ENCODE measurements around the gene HLA-DOA.

HLA-DOA gene

DNA sequence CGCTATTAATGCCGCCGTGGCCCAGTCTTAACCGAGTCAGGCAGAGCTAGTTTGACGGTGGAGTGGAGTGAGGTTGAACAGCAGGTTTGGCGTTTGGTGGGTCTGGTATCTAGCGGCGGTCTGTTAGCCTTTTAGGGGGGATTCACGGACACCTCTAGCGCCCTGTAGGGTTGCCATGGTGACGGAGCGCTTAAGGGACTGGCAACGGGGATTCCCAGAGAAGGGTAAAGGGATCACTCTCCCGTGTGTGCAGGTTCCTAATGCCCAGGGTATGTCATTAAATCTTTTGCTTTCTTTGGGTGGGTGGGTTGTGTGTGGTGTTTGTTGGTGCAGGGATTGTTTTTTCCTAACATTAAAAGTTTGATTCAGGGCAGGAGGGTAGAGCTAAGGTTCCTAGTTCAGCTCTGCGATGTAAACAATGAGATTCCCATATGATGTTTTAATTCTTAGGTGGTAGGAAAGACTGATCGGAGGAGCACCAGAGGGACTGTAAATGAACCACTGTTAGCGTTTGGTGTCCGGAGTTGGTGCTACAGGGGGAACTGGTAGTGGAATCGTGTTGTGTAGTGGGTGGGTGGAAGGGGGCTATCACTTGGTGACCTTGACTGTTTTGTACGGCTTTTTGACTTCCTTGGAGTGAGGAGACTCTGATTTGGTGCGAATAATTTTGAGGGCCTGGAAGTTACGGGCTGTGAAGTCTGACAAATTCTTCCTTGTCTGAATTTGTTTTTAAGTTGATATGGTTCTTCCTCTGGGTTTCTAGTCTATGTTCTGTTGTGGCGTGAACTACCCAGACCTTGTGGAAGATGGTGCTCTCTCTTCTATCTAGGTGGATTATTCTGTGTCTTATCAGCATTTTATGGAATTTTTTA, 36.0 kb downstream of the HLA-DOA start:
- ChIA-PET CTCF (interaction anchor here (1.2 kb wide), 1 partner anchor 11 kb away, joined by 8 read pairs; no protein-coding TSS in a partner anchor), POLR2A (ENCODE audit: low non-redundant PET) (interaction anchor here (0.8 kb wide), 1 partner anchor 78 kb away, joined by 5 read pairs; no protein-coding TSS in a partner anchor)
- DNase-seq (ENCODE audit: low spot score), result no peak
- H3K27ac ChIP-seq, result peak overlapping the region; percentile 99
- TF ChIP-seq, protein P1, sequence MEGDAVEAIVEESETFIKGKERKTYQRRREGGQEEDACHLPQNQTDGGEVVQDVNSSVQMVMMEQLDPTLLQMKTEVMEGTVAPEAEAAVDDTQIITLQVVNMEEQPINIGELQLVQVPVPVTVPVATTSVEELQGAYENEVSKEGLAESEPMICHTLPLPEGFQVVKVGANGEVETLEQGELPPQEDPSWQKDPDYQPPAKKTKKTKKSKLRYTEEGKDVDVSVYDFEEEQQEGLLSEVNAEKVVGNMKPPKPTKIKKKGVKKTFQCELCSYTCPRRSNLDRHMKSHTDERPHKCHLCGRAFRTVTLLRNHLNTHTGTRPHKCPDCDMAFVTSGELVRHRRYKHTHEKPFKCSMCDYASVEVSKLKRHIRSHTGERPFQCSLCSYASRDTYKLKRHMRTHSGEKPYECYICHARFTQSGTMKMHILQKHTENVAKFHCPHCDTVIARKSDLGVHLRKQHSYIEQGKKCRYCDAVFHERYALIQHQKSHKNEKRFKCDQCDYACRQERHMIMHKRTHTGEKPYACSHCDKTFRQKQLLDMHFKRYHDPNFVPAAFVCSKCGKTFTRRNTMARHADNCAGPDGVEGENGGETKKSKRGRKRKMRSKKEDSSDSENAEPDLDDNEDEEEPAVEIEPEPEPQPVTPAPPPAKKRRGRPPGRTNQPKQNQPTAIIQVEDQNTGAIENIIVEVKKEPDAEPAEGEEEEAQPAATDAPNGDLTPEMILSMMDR (conservative IDR thresholded peaks at IDR 0.05; ENCODE audit: low read depth), result no peak

DNA sequence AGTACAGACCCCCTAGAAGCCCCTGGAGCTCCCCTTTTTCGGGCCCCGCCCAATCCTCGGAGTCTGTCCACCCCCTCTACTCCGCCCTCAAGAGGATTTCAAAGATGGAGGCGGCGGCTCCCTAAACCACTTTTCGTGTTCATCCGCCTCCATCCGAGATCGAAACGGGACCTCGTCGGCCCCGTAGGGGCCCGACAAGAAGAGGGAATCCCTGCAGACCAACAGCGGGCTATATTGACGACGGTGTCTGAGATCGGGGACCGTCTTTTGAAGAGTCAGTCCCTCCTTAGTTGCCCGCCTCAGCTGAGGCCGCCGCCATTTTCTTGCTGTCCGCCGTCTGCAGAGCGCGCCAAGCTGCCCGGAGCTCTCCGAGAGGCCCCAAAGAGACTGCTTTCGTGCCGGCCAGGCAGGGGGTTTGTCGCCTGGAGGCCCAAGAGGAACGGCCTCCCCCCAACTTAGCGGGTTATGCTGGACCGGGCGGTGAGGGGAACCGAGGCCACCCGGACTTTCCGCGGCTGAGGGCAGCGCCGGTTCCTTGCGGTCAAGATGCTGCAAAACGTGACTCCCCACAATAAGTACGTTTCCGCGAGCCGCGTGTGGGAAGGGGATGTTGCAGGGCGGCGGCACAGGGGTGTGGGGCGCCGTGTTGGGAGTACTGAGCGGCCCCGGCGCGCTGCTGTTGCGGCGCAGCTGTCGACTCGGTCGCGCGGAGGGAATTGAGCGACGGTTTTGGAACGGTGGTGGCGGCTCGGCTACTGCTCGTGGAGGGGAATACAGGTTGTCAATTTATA, 36.8 kb downstream of the HLA-DOA start:
- DNase-seq (ENCODE audit: low spot score), result no peak
- ChIA-PET POLR2A (ENCODE audit: low non-redundant PET) (interaction anchor here (0.6 to 1.4 kb wide), 8 partner anchors 8 to 1307 kb away, joined by 3 to 8 read pairs (median 3); partner anchors contain the start of genes CSNK2B and ZBTB22), CTCF (interaction anchor here (0.7 to 1.2 kb wide), 3 partner anchors 76 to 134 kb away, joined by 3 to 4 read pairs (median 3); partner anchors contain the start of gene TAP2)
- TF ChIP-seq, protein P1 (conservative IDR thresholded peaks at IDR 0.05; ENCODE audit: low read depth), result no peak
- peak overlapping the region; percentile 99 for H3K27ac ChIP-seq

DNA sequence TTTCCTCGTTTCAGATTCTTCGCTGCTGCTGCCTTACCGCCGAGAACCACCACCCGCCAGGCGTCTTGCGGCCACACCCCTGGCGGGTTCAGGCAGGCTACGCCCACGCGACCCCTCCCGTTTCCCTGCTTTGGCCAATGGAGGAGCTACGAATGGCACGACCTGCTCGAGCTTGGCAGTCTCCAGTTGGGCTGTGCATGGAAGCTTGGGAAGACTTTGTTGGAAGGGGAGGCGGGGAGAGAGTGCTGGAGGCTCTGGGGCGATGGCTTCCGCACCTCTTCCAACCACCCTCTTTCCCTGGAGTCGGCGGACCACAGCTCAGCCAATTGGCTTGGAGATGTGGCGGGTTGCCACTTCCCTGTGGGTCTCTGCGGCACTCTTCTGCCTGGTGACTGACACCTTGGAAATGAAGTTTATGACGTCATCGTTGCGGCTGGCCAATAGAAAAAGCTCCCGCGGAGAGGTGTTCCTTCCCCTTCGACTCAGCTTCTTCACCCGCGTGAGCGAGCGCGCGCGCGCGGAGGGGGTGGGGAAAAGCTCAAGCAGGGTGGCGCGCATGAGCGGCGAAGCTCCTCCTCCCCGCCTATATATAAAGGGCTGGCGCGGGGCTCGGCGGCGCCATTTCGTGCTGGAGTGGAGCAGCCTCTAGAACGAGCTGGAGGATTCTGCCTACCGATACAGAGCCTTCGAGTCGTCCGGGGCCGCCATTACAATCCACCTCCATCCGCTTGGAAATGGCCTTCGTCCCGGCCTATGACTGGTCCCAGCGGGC, 37.6 kb downstream of the HLA-DOA start:
- peak; percentile 97 for DNase-seq (ENCODE audit: low spot score)
- peak overlapping the region; percentile 99 for H3K27ac ChIP-seq
- ChIA-PET POLR2A (ENCODE audit: low non-redundant PET) (interaction anchor here (0.6 to 1.4 kb wide), 13 partner anchors 9 to 1306 kb away, joined by 3 to 8 read pairs (median 3); partner anchors contain the start of genes CSNK2B and ZBTB22), CTCF (interaction anchor here (0.7 to 1.2 kb wide), 4 partner anchors 38 to 133 kb away, joined by 3 to 4 read pairs (median 4); partner anchors contain the start of gene TAP2)
- TF ChIP-seq, protein P1 (conservative IDR thresholded peaks at IDR 0.05; ENCODE audit: low read depth), result no peak

DNA sequence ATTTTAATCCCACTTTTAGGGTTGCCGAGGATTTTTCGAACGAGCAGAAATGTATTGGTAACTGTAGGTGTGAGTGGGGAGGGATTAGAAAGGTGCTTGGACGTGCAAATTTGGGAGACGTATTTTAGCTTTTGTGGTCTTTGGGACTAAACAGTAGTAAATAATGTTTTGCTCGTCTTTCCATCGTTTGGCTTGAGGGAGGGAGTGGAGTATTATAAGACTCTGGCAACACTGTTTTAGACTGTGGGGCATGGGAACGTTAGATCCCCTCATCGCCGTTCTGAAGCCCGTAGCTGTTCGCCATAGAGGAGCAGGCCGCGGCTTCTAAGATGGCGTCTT, 38.2 kb downstream of the HLA-DOA start:
- H3K27ac ChIP-seq, result peak overlapping the region; percentile 99
- TF ChIP-seq, protein P1 (conservative IDR thresholded peaks at IDR 0.05; ENCODE audit: low read depth), result no peak
- CTCF ChIA-PET, result interaction anchor here (1.0 to 1.2 kb wide), 3 partner anchors 38 to 133 kb away, joined by 3 to 4 read pairs (median 4); partner anchors contain the start of gene TAP2
- DNase-seq (ENCODE audit: low spot score), result no peak
- POLR2A ChIA-PET (ENCODE audit: low non-redundant PET), result interaction anchor here (0.7 to 1.4 kb wide), 9 partner anchors 9 to 795 kb away, joined by 3 to 8 read pairs (median 3); no protein-coding TSS in a partner anchor

DNA sequence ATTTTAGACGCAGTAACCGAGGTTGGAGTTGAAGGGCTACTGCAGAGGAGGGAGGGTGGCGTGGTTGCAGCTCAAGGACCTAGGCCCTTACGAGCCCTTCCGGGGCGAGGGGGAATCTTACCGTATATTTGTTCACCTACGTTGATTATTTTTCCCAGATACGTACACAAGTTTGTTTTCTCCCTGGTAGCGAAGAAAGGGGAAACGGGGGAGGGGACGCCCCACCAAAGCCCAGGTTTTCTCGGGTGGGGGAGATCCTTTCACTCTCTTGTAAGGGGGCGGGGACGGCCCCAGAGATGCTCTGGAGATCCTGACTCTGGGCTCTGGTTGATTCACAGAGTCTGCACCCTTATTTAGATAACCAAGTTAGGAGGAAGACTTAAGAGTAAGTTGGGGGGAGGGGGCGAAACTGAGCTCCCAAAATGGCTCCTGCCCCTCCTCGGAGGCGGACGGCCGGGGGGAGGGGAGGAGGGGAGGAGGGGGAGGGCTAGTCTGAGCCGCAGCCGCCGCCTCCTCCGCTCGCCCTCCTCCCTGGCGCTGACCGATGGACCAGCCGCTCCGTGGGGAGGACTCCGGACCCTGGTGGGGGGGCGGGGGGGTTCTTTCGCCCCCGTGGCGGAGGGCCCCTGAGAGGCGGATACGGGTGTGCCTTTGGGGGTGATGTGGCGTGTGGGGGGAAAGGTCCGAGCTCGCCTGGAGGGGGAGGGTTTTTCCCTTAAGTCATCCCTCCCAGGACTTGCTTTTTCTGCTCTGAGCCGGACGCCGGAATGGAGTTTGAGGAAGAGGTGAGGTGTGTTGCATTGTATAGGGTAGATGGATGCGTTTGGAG, 38.8 kb downstream of the HLA-DOA start:
- ChIA-PET CTCF (no interaction called here), POLR2A (ENCODE audit: low non-redundant PET) (interaction anchor here (1.1 to 1.4 kb wide), 3 partner anchors 37 to 279 kb away, joined by 3 to 8 read pairs (median 5); no protein-coding TSS in a partner anchor)
- DNase-seq (ENCODE audit: low spot score), result peak; percentile 69

More for the DNA sequence above, 38.8 kb downstream of the HLA-DOA start:
- H3K27ac ChIP-seq, result peak overlapping the region; percentile 99
- TF ChIP-seq, protein P1 (conservative IDR thresholded peaks at IDR 0.05; ENCODE audit: low read depth), result no peak

Data from RWPE1 (cell line).